ENCODE results near the gene KLRG1. TPM values are rescaled to one million over a fixed set of nuclear protein-coding genes. Genes with fewer than 3 reads are reported as not detected.

Gene KLRG1
- total RNA-seq, 2 donors from 2014 or later: 3.0 to 5.9 TPM

DNA sequence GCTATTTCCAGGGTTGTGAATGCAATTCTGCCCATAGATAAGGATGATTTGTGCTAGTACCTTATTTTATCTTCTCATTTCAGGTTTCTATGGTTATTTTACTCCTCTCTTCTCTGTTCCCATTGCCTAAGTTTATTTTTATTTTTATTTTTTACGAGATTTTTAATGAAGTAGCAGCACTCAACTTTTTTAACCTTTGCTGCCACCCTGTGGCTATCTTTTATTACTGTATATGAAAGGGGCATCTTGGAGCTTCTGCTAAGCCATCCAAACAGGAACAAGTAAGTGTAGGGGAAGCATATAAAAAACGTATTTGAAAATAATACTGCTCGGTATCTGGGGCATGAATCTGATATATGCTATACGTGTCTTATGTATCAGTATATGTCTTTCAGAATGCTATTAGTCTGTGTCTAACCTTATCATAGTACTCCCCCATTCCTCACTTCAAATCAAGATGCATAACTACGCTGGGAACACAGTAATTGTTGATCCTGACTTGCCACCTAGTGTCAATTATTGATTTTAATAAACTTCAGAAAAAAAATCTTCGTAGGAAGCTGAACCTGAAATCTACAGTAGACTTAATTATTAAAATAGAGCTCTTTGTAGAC is 60.3 kb downstream of the KLRG1 start:
- no peaks in the 10 kb centered on the region for H3K36me3 ChIP-seq
- no peak overlapping the region for H3K4me3 ChIP-seq
- DNase-seq (ENCODE audit: low spot score) (no peak), ATAC-seq (ENCODE audit: insufficient number of reproducible peaks, low FRiP score, low read depth) (no peak)
- H3K4me1 ChIP-seq (ENCODE audit: control insufficient read depth in 1 of 2, low read depth in 2 of 2): no peaks in the 10 kb centered on the region
- no peaks in the 10 kb centered on the region for H3K27me3 ChIP-seq (replicated peaks; ENCODE audit: insufficient read depth)
- H3K9me3 ChIP-seq: no peaks in the 10 kb centered on the region
- TF ChIP-seq, protein P1, sequence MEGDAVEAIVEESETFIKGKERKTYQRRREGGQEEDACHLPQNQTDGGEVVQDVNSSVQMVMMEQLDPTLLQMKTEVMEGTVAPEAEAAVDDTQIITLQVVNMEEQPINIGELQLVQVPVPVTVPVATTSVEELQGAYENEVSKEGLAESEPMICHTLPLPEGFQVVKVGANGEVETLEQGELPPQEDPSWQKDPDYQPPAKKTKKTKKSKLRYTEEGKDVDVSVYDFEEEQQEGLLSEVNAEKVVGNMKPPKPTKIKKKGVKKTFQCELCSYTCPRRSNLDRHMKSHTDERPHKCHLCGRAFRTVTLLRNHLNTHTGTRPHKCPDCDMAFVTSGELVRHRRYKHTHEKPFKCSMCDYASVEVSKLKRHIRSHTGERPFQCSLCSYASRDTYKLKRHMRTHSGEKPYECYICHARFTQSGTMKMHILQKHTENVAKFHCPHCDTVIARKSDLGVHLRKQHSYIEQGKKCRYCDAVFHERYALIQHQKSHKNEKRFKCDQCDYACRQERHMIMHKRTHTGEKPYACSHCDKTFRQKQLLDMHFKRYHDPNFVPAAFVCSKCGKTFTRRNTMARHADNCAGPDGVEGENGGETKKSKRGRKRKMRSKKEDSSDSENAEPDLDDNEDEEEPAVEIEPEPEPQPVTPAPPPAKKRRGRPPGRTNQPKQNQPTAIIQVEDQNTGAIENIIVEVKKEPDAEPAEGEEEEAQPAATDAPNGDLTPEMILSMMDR (IDR thresholded peaks at IDR 0.05): peak; percentile 49
- H3K27ac ChIP-seq: no peak overlapping the region

DNA sequence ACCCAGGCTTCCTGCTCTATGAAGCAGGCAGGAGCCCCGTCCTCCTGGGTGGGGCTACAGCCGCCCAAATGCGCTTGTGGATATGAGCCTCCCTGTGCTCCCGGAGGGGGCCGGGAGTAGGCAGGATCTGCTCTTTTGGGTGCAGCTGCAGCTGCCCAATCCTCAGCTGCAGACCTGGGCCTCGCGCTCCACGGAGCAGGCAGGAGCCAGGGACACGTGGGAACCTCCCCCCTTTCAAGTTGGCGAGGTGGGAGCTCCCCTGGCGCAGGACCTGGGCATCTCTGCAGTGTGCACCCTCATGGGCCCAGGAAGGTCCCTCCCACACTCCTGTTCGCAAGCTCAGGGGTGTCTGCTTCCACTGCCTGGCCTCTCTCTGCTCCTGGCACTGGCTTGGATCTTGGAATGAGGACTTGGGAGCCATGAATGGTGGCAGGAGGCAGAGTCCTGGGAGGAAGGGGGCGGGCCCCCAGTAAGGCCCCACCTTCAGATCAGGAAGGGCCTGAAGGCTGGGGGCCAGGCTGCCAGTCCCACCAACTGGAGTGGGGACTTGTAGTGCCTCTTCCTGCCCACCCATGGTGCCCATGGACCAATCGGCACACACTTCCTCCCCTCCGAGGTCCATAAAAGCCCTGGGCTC is 61.3 kb downstream of the KLRG1 start:
- Histone ChIP-seq H3K4me1 (ENCODE audit: control insufficient read depth in 1 of 2, low read depth in 2 of 2) (no peaks in the 10 kb centered on the region), H3K36me3 (no peaks in the 10 kb centered on the region), H3K27me3 (replicated peaks; ENCODE audit: insufficient read depth) (no peaks in the 10 kb centered on the region), H3K4me3 (no peak overlapping the region), H3K27ac (no peak overlapping the region), H3K9me3 (no peaks in the 10 kb centered on the region)
- no peak for ATAC-seq (ENCODE audit: insufficient number of reproducible peaks, low FRiP score, low read depth)
- DNase-seq (ENCODE audit: low spot score): no peak
- TF ChIP-seq, protein P1 (IDR thresholded peaks at IDR 0.05): no peak

DNA sequence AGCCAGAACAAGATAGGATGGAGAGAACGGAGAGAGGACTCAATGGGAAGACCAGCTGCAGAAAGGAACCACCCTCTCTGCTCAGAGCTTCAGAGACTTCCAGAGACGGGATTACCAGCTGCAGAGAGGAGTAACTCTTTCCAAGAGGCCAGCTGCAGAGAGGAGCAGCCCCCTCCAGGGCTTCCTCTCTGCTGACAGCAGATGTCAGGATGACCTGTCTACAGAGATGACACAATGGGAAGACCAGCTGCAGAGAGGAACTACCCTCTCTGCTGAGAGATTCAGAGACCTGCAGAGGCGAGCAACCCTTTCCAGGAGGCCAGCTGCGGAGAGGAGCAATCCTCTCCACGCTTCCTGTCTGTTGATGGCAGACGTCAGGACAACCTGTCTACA is 61.8 kb downstream of the KLRG1 start:
- no peaks in the 10 kb centered on the region for H3K36me3 ChIP-seq
- no peaks in the 10 kb centered on the region for H3K9me3 ChIP-seq
- DNase-seq (ENCODE audit: low spot score) (no peak), ATAC-seq (ENCODE audit: insufficient number of reproducible peaks, low FRiP score, low read depth) (no peak)
- TF ChIP-seq, protein P1 (IDR thresholded peaks at IDR 0.05): no peak
- no peak overlapping the region for H3K27ac ChIP-seq
- H3K4me3 ChIP-seq: no peak overlapping the region
- no peaks in the 10 kb centered on the region for H3K27me3 ChIP-seq (replicated peaks; ENCODE audit: insufficient read depth)
- H3K4me1 ChIP-seq (ENCODE audit: control insufficient read depth in 1 of 2, low read depth in 2 of 2): no peaks in the 10 kb centered on the region

DNA sequence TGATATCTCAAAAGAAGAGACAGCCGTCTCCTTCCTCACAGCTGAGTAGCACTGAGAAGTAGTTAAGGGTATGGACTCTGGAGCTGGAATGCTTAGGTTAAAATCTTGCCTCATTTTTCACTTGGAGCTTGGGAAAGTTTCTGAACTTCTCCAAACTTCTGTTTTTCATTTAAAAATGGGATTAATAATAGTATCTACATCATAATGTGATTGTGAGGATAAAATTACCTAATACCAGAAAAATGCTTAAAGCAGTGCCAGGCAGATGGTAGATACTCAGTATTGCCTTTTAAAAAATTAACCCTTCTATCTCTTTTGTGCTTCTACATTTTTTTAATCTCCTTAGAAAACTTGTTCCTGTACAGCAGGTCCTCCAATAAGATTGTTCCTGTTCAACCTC is 63.3 kb downstream of the KLRG1 start:
- no peaks in the 10 kb centered on the region for H3K36me3 ChIP-seq
- no peaks in the 10 kb centered on the region for H3K27me3 ChIP-seq (replicated peaks; ENCODE audit: insufficient read depth)
- TF ChIP-seq, protein P1 (IDR thresholded peaks at IDR 0.05): no peak
- DNase-seq (ENCODE audit: low spot score) (no peak), ATAC-seq (ENCODE audit: insufficient number of reproducible peaks, low FRiP score, low read depth) (no peak)
- H3K27ac ChIP-seq: no peak overlapping the region
- H3K4me1 ChIP-seq (ENCODE audit: control insufficient read depth in 1 of 2, low read depth in 2 of 2): no peaks in the 10 kb centered on the region
- no peak overlapping the region for H3K4me3 ChIP-seq
- no peaks in the 10 kb centered on the region for H3K9me3 ChIP-seq

Other genes with a start within 250 kb of the KLRG1 start
- gene A2ML1, start 166.9 kb upstream of the KLRG1 start, total RNA-seq: under 1 TPM in 1 of 2 donors, not detected in 1; 0.27 TPM
- 10 to 100 TPM; 50.1 to 55.9 TPM for gene PHC1, start 75.0 kb upstream of the KLRG1 start, total RNA-seq
- 100 to 1,000 TPM; 119 to 148 TPM for gene M6PR, start 39.9 kb upstream of the KLRG1 start, total RNA-seq
- 1,000 to 10,000 TPM; 1,073 to 1,118 TPM for gene A2M, start 126.4 kb downstream of the KLRG1 start, total RNA-seq
- not detected for gene PZP, start 218.8 kb downstream of the KLRG1 start, total RNA-seq